IPS-NIHi11 (cell line): ENCODE data around the gene NCS1.

Source experiments
- DNase-seq: peaks from one replicate; pipeline ENCODE4 v3.0.0; 2012; ENCODE audit warnings: mixed read lengths, low spot score

The NCS1 gene

GRCh38 chr9:130177898-130178805, 5.9 kb downstream of the NCS1 start:
- no peak for DNase-seq

GRCh38 chr9:130179331-130179907, 7.2 kb downstream of the NCS1 start:
- DNase-seq = no peak

- no peak for DNase-seq
Measured at GRCh38 chr9:130180516-130180915, 8.3 kb downstream of the NCS1 start.

GRCh38 chr9:130181678-130182380, 9.6 kb downstream of the NCS1 start:
- DNase-seq = no peak

GRCh38 chr9:130182381-130182909, 10.2 kb downstream of the NCS1 start:
- no peak for DNase-seq

- peak; percentile 66 for DNase-seq
Measured at GRCh38 chr9:130183133-130183762, 11.0 kb downstream of the NCS1 start.

GRCh38 chr9:130185017-130185416, 12.8 kb downstream of the NCS1 start:
- peak; percentile 55 for DNase-seq

- peak; percentile 64 for DNase-seq
Measured at GRCh38 chr9:130185490-130186031, 13.4 kb downstream of the NCS1 start.

GRCh38 chr9:130186051-130186450, 13.8 kb downstream of the NCS1 start:
- no peak for DNase-seq

GRCh38 chr9:130186839-130187522, 14.8 kb downstream of the NCS1 start:
- DNase-seq = peak; percentile 90

GRCh38 chr9:130187523-130187846, 15.3 kb downstream of the NCS1 start:
- DNase-seq = no peak

- no peak for DNase-seq
Measured at GRCh38 chr9:130188860-130189481, 16.8 kb downstream of the NCS1 start.

GRCh38 chr9:130189840-130190239, 17.6 kb downstream of the NCS1 start:
- DNase-seq = no peak

GRCh38 chr9:130191068-130191748, 19.0 kb downstream of the NCS1 start:
- no peak for DNase-seq

- no peak for DNase-seq
Measured at GRCh38 chr9:130191749-130192120, 19.5 kb downstream of the NCS1 start.

- no peak for DNase-seq
Measured at GRCh38 chr9:130192382-130192999, 20.3 kb downstream of the NCS1 start.

GRCh38 chr9:130193103-130193502, 20.9 kb downstream of the NCS1 start:
- no peak for DNase-seq

GRCh38 chr9:130193531-130194377, 21.6 kb downstream of the NCS1 start:
- peak; percentile 53 for DNase-seq

GRCh38 chr9:130194378-130194932, 22.3 kb downstream of the NCS1 start:
- no peak for DNase-seq
